Measurements from ENCODE around the gene PPP1R15B.

Gene PPP1R15B

GRCh38 chr1:204419064-204419403 is 7.4 kb upstream of the PPP1R15B start:
- no peak for DNase-seq

DNA sequence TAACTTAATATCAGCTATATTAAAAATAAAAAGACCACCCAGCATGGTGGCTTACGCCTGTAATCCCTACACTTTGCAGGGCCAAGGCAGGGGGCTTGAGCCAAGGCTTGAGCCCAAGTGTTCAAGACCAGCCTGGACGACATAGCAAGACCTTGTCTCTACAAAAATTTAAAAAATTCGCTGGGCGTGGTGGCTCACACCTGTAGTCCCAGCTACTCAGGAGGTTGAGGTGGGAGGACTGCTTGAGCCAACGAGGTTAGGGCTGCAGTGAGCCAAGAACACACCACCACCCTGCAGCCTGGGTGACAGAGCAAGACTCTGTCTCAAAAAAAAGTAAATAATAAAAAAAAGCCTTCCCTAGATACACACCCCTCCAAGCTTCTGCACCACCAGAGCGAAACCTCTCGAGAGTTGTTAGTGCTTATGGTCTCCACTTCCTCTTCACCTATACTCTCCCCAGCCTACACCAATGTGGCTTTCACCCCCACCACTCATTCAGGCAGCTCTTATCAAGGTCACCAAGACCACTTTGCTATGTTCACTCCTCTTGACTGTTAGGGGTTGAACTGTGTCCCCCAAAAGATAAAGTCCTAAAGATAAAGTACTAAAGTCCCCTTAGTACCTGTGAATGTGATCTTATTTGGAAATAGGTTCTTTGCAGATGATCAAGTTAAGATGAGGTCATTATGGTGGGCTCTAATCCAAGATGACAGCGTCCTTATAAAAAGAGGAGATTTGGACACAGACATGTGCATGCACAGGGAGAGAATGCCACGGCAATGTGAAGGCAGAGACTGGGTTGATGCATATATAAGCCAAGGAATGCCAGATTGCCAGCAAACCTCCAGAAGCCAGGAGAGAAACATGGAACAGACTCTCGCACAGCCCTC is 6.8 kb upstream of the PPP1R15B start:
- no peak for DNase-seq

DNA sequence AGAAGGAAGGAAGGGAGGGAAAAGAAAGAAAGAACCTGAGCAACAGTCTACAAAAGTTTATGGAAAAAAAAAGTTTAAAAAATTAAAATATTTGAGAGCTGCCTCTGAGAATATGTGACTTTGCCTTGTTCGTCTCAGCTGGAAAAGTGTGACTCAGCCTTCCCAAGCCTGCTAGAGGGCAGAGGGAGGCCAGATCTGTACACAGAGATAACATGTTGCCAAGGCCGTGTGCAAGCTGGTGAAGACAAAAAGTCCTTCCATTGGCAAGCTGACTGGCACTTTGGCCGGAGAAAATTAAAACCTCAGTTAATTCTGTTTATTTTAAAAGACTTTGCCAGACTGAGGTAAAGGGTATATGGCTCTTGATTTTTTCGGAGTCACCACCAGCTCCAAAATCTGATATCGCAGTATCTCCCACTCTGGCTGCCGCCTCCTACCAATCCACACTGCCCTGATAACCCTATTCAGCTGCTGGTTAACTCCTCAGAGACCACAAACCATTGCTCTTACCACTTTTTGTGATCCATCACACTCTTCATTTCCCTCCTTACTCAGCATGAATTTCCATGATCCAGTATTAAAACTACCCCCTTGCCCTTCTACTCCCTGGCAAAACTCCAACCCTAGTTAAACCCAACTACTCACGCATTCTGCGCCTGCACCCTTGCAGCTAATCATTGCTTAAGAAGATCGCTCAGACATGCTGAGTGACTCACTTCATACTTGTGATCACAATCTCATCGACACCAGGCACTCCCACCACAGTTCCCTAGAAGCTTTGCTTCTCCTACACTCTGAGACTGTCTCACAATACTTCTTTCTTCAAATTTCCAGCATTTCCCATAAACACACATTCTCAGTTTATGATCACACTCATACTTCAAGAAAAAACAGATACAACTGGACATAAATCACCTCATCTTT is 5.7 kb upstream of the PPP1R15B start:
- DNase-seq = peak; percentile 87

GRCh38 chr1:204416589-204417073 is 5.0 kb upstream of the PPP1R15B start:
- no peak for DNase-seq

- DNase-seq = no peak
Measured at GRCh38 chr1:204415351-204415750, 3.7 kb upstream of the PPP1R15B start.

DNA sequence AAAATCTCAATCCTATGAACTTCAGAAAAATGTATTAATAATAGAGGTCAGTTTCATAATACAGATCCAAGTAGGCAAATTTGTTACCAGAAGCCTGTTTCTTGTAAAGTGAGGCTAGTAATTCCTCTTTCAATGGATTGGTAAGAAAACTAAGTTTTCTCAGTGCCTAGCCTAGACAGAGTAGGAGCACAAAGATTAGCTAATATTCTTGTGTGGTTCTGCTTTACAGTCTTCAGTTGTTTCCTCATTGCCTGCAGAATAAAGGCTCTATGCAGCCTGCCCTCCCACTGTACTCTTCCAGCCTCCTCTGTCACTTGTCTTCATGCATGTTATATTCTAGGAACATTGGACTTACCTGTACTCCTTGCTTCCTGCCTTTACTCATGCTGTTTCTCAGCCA is 2.4 kb upstream of the PPP1R15B start:
- no peak for DNase-seq

DNA sequence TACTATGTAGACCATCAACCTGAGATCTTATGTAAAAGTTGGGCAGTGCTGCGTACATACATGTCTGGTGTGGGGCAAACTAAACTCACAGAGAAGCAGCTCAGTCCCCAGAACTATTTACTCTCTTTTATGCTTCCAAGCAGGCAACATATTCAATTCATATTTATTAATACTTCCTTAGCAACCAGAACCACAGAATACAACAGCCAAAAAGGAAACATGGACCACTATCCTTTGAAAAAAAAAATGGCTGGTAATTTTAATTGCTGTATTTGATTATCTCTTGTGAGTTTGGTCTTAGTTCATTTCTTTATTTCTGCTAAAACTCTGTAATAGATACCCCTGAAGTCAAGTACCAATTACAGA is 1.5 kb upstream of the PPP1R15B start:
- no peak for DNase-seq

GRCh38 chr1:204410688-204411450 is 748 bp downstream of the PPP1R15B start:
- peak; percentile 68 for DNase-seq

- no peak for DNase-seq
Measured at GRCh38 chr1:204409836-204410687, 1.6 kb downstream of the PPP1R15B start.

GRCh38 chr1:204409123-204409522 is 2.5 kb downstream of the PPP1R15B start:
- DNase-seq = no peak

DNA sequence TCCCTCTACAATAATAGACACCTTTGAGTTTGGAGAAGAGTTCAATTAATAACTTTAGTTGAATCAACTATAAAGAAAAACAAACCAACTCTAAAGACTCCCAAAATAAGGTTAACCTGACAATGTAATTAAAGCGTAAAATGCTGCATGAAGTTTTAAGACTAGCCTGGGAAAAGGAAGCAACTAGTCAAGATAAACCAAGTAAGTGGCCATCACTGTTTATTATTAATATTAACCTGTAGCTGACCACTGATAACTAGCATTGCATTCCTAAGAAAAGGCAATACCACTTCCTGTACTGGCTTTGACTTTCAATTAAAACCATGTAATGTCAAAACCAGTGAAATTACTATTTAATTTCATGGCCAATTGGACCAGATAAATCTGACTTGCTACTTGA is 3.0 kb downstream of the PPP1R15B start:
- no peak for DNase-seq

DNA sequence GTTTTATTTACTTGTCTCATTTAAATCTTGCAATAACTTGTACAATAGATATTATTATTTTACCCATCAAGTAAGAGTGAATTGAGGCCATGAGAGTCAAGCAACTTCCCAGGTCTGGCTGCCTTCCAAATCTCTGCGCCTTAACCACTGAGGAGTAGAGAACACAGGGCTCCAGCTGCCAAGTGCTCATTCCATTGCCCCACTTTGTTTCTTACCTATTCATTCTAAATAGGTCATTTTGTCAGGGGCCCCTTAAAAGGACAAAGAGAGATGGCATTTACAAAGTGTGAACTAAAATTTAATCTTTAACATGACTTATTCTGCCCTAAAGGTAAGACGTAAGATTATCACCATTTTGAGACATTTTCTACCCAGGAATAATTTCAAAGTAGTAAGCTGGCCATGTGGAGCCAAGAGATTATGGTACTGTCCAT is 3.5 kb downstream of the PPP1R15B start:
- peak; percentile 70 for DNase-seq

DNA sequence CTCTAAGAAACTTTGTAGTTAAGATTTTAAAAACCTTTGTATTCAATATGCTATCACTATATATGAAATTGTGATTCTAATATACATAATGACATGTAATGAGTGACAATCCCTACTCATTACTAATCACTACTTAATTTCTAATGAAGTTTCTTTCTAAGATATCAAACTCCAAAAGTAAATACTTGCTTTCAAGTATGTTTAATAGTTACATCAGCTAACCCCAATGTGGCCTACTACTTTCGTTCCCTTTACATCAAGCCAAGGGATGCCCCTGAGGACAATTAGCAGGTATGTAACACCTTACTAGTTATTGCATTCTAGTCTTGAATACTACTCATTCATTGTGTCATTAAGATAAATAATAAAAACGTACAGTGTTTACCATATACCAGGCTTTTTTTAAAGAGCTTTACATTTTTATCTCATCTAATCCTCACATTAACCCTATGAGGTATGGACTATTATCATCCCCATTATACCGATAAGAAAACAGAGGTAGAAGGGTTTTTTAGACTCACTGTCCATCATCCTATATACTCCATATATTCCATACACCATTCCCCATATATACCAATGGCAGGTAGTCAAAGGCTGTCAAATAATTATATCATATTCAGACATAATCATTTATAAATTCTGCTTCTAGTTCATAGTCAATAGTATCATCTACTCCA is 4.2 kb downstream of the PPP1R15B start:
- no peak for DNase-seq

DNA sequence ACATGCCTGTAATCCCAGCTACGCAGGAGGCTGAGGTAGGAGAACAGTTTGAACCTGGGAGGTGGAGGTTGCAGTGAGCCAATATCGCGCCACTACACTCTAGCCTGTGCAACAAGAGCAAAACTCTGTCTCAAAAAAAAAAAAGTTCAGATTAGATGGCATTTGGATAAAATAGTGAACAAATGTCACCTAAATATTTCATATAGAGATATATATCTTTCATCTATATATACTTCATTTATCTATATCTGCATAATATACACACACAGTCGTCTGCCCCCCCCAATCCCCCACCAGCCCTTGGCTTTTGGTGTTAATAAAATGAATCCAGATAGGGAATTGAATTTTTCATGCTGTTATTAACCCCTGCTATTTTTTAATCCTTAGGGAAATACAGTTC is 5.0 kb downstream of the PPP1R15B start:
- no peak for DNase-seq

DNA sequence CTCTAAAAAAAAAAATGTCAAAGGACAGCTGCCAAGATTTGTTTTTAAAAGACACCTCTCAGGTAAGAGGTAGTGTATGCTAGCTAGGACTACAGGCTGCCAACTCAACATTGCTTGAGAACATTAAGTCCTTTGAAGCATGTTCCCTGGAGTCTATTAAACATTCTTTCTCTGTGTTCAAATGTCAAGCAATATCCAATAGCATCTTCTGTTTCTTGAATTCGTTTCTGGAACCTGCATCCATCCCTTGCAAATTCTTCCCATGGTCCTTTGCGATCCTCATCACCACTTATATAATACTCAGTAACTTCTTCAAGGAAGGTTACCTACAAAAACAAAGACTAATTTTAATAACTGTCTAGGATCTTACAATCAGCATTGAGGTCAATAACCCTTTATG is 5.6 kb downstream of the PPP1R15B start:
- DNase-seq = no peak

DNA sequence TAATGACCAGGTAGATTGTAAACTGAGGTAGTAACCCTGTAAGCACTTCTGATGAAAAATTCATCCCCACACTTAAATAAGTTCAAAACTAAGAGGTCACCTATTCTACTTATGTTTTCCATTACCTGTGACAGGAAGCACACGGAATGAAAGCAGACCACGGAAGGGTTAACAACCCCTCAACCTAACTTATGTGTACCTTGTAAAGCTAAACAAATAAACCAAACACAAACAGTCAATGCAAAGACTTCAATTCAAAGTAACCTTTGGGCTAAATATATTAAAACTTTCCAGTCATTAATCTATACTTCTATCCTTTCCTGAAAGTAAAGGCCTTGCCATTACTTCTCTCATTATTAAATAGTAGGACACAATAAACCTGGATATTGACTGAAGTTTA is 7.0 kb downstream of the PPP1R15B start:
- no peak for DNase-seq

GRCh38 chr1:204402391-204402790 is 9.2 kb downstream of the PPP1R15B start:
- DNase-seq = no peak

DNA sequence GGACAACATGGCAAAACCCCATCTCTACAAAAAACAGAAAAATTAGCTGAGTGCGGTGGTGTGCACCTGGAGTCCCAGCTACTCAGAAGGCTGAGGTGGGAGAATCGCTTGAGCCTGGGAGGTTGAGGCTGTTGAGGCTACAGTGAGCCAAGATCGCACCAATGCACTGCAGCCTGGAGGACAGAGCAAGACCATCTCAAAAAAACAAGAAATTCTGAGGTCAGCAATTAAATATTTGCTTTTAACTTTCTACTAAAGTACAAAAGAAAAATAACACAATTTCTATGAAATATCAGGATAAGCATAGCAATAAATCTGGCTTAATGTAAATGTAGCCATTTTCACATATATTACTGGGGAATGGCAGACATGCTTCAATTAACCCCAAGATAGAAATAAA is 9.9 kb downstream of the PPP1R15B start:
- DNase-seq = no peak

DNA sequence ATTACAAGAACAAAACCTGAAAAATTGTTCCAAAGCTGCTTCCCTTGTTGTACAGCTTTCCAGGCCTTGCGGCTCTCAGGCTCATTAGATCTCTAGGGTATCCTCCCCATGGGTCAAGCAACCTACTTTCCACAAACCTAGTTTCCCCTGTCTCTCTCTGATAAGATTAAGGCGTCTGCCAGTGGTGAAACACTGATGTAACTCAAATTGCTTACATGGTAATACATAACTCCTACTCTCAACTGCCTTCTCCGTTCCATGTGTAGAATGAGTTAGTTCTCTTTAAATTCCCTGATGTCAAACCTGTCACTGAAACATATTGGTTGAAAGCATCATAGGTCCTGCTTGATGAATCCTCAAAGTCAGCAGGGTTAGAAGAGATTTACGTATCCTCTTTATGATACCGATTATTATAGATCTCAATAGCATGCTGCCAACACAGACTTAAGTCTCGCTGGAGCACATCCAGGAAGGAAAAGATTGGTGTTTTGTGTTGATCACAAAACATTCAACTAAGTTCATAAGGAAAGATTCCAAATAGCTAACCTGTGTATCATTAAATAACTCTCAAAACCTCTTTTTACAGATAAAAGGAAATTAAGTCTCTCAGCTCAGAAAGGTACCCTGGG is 10.6 kb downstream of the PPP1R15B start:
- no peak for DNase-seq

GRCh38 chr1:204398197-204399125 is 13.2 kb downstream of the PPP1R15B start:
- peak; percentile 97 for DNase-seq
